ENCODE results near the gene MAGI2.
"Not testable (repeated sequence)": the region's sequence is repeated elsewhere in the genome, so short reads cannot be mapped to it uniquely, and the experiment has no call there.

Gene MAGI2

DNA sequence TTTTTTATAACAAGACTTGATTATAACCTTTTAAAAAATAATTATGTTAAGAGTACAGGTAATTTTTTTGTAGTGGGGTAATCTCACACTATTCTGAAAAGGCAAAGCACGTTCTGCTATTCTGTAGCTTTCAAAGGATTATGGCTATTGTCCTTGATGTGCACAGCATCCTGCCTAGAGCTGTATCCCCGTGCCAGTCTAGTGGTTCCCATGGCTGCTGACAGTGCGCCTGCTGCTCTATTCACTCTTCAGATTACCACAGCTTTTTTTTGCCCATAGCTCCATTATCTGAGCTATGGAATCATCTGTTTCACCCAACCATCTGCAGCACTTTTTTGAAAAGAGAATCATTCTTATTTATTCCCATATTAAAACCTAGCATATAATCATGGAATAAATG is 931.5 kb downstream of the MAGI2 start:
- no peak for FAIRE-seq

DNA sequence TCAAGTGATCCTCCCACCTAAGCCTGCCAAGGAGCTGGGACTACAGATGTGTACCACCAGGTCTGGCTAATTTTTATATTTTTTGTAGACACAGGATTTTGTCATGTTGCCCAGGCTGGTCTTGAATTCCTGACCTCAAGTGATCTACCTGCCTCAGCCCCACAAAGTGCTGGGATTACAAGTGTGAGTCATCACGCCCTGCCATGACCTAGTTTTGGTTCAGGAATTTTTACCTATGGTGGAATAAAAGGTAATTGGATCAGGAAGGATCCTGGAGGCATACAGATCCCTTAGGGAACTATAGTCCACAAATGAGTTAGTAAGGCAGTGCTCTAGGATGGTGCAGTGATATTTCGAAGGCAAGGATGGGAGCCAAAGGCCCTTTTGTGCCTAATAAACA is 937.0 kb downstream of the MAGI2 start:
- FAIRE-seq = no peak

DNA sequence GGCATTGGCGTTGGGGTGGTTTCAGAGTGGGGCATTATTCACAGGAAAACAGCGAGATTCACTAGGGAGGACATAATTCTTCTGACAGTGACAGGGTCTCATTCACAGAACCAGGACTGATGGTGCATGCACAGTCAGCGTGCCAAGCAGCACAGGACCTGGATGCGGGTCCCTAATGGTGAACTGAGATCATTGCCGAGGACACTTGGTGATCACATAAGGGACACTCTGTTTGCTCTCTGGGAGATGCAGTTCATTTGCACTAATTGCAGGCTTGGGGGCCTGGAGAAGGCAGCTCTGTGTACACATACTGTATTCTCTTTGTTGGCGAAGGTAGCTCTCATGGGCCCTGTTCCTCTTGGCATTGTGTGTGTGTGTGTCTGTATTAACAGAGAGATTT is 938.8 kb downstream of the MAGI2 start:
- FAIRE-seq = no peak

GRCh38 chr7:78510580-78511188 is 942.8 kb downstream of the MAGI2 start:
- no peak for FAIRE-seq

DNA sequence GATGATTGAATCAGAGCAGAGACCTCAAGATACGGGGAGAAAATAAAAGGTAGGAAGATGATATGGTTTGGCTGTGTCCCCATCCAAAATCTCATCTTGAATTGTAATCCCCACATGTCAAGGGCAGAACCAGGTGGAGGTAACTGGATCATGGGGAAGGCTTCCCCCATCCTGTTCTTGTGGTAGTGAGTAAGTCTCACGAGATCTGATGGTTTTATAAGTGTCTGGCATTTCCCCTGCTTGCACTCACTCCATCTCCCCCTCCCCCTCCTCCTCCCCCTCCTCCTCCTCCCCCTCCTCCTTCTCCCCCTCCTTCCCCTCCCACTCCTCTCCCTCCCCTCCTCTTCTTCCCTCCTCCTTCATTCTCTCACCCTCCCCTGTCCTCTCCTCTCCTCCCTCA is 950.2 kb downstream of the MAGI2 start:
- FAIRE-seq = not testable (repeated sequence)

DNA sequence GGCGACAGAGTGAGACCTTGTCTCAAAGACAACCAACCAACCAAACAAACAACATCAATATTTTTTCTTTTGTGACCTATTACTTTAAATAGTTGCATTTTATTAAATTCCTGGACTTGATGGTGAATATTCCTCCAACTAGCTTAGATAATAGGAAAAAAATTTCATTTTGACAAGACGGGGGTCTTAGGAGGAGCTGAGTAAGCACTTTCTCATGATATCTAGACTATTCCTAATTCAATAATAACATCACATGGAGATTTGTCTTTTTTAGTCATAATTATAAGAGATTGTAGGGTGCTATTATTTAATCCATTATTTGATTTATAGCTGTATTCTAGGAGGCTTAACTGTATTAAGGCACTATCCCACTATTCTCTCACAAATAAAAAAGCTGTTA is 952.4 kb downstream of the MAGI2 start:
- no peak for FAIRE-seq

GRCh38 chr7:78499971-78500370 is 953.5 kb downstream of the MAGI2 start:
- no peak for FAIRE-seq

DNA sequence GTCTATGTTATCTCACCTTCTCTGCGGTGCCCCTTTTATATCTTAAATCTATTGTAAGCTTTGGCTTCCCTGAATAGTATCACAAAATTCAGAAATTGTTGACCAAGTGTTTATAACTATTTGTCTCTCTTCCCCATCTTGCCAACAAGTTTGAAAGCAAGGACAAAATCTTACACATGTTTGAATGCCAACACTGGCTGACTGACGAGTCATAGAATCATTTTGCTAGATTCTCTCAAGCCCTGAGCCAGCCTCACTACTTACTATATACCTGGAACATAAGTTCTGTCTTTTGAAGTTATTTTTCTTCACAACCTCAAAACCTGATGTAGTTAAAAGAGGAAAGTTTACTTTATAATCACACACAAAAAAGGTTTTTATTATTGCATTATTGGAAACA is 954.2 kb downstream of the MAGI2 start:
- no peak for FAIRE-seq

DNA sequence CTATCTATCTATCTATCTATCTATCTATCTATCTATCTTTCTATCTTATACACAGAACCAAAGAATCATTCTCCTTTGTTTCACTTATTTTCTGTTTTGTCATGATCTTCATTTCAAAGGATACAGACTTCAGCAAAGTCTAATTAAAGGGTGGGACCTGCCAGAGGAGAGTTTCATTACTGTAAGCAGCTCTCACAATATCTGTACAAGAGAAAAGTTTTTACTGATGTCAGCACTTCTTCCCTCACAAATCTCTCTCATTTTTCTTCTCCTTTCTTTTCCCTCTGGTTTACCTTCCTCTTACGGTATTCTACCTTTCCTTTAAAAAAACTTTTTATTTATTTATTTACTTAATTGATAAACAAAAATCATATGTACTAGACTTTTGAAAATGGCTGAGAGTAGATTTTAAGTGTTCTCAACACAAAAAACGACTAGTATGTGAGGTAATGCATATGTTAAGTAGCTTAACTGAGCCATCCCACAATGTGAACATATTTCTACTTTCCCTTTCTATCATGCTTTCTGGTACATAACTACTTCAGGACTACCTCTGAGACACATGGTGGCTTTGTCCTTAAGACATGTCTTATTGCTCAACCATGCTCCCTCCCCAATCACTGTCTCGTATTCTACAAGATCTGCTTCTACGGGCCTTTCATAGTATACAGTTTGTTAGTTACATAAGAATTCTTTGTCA is 955.6 kb downstream of the MAGI2 start:
- FAIRE-seq = no peak

DNA sequence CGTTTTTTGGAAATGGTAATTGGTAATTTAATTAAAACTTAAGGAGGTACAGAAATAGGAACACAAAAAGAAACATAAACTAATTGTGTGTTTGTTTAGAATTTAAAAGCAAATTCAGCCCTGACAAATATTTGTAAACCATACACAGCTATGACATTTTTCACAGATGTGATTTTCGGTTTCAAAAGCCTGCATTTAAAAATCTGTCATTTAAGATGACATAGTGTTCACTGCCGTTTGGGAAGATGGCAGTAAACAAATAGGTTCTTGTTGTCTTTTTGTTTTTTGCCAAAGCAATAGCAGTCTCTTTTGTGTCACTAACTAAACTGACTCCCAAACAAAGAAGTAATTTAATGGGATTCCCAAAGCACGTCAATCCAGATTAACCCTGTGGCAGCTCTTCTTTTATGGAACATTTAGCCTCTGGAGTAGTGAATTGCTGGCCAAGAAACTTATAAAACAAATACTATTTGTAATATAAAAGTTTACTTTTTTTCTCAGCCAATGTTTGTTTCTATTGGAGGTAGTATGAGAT is 957.3 kb downstream of the MAGI2 start:
- FAIRE-seq = no peak

DNA sequence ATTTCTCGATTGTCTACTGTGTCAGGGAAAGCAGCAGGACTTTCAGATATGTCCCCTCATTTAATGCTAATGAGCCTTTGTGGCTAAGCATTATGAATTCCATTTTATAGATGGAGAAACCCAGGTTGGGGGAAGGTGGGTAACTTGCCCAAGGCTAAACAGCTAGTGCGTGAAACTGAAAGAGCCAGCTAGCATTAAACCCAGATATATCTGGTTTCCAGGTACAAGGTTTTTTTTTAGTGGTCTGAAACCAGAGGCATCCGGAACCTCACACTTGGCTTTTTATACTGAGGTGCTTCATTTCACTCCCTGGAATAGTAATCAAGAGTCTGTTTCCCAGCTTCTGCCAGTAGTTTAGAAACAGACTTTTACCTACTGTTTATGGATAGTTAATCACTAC is 960.1 kb downstream of the MAGI2 start:
- no peak for FAIRE-seq

DNA sequence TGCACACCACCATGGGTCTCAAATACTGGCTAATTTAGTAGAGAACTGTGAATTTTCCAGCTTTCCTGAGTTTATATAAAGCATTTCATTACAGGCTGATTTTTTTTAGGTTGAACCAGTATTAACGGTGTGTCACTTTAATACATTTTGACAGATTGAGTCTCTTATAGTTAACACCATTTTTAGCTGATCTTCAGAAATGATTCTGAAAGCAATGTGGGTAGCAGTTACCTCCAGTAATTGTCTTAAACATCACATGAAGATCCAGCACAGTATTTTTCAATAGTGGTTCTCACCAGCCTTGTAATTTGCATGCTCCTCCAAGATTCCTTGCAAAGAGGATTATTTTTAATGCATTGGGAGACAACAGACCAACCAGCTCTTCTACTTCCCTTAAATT is 961.3 kb downstream of the MAGI2 start:
- no peak for FAIRE-seq

- FAIRE-seq = no peak
Measured at GRCh38 chr7:78490524-78490923, 962.9 kb downstream of the MAGI2 start.

DNA sequence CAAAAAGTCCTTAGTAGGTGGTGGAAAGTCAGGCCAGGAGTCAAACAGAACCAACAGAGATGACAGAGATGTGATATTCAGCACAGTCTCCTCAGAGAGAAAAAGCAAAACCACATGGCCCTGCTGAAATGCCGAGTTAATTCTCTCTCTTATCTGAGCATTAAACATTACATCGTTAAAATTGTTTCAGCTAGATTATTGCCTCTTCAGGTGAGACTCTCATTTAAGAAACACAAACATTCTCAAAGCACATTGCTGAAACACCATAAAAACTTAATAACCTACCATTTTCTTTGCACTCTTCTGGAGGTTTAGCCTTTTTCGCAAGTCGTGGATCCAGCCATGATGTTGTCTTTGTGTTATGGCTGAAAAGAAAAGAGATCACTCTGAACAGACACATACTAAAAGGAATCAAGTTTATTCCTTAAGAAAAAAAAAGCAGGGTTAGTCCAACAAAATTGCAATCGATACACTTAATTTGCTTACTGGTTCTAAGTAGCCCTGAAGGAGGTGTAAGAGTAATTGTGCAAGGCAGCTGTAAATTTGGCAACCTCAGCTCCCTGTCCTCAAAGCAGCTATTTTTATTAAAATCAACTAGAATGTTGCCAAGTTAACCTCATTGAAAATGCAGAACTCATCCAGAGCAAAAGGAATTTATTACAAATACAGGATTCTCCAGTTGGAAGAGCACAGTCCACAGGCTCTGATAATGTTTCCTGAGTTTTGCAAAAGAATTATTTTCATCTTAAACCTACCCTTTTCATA is 963.8 kb downstream of the MAGI2 start:
- FAIRE-seq = no peak

DNA sequence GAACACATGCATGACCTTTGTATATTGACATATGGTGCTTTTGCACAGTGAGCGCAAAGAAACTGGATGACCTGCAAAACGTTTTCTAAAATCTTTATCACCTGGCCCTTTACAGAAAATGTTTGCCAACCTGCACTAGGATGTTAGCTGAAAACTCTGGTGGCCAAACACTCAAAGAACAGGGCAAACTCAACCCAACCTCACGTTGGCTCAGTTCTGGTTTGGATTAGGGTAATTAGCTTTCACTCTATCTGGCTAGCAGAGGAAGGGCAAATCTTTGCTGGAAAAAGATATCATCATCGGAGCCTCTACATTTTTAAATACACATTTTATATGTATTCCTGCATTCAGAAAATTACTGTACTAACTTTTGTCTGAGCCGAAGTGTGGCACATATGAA is 966.0 kb downstream of the MAGI2 start:
- no peak for FAIRE-seq

DNA sequence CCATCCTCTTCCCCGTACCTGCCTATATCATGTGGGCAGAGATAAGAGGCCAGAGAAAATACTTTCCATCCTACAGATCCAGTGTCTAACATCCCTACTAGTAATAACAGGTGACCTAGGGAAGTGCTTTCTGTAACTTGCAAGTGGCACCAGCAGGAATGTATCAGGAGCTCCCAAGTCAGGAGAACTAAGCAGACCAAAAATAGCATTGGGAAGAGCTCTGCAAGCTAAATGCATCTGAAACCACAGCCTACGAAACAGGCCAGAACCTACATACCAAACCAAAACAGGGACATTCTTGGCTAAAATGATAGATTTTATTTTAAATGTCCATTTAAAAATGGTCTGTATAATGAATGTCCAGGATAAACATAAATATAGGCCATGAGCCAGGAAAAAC is 974.1 kb downstream of the MAGI2 start:
- FAIRE-seq = no peak

DNA sequence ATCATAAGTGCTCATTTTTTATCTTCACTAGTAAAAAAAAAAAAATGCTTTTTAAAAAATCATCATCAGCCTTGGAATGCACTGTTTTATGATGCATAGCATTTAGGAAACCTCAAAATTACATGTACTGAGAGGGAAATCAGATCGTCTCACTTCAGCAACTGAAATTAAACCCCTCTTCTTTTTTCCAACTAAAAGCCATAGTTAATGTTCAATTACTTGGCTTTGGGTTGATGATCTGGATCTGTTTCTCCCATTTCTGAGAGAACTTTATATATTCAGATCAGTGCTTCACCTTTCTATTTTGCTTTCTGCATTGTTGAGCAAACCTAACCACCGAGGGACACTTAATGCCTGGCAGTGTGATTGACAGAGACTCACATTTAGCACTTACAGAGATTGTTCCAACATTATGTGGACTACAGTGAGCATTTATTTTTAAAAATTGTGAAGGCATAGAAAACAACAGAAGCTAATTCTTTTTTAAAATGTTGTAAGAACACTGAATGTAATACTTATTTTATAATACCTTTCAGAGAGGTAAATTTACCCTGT is 976.5 kb downstream of the MAGI2 start:
- no peak for FAIRE-seq

DNA sequence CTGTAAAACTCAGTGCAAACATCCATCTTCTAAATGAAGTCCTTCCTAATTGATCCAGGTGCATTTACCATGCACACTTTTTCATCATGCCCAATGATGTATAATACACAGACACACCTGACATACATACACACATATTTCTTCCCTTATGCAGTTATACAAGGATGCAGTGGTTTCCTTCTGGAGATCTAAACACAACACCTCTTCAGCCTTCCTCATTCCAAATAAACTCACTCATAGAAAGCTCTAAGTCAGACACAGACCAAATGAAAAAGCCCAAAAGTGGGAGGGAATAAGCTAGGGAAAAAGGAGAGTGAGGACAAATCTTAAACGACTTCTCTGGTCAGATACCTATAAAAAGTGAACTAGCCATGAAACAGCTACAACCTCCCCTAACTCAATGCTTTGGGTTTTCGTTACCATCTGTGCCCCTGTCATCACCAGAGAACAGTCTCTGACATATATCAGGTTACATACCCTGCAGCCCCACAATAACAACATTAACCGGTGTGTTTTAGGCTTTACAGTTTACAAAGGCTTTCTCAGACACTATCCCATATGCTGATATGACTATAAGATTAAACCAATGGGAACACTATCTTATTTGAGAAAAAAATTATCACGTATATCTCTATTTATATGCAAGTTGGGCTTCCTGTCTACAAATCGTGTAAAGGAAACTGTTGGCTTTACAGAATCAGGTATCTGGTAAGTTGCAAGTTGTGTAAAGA is 979.7 kb downstream of the MAGI2 start:
- FAIRE-seq = no peak

- FAIRE-seq = no peak
Measured at GRCh38 chr7:78473021-78473420, 980.4 kb downstream of the MAGI2 start.

GRCh38 chr7:78472519-78472918 is 980.9 kb downstream of the MAGI2 start:
- FAIRE-seq = no peak

- no peak for FAIRE-seq
Measured at GRCh38 chr7:78465894-78466293, 987.6 kb downstream of the MAGI2 start.

DNA sequence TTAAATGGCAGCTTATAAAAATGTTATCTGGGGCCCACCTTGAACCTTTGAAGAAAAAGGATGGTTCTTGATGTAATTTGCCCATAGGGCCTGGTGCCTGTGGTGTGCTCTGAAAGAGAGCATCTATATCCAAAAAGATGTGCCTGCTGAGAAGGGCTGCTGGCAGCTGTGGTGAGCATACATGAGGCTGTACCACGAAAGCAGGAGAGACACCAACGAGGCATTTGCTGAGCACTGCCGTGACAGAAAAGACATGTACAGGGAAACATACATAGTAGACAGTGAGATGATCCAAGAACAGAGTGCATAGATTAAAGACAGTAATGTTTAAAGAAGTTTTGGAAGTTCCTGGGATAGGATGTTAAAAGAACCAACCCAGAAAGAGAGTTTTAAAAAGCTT is 990.4 kb downstream of the MAGI2 start:
- no peak for FAIRE-seq

- no peak for FAIRE-seq
Measured at GRCh38 chr7:78450706-78451105, 1002.8 kb downstream of the MAGI2 start.

Measured in colon (tissue), 2 donors.